Measurements from ENCODE around the gene GABBR1.

DNA sequence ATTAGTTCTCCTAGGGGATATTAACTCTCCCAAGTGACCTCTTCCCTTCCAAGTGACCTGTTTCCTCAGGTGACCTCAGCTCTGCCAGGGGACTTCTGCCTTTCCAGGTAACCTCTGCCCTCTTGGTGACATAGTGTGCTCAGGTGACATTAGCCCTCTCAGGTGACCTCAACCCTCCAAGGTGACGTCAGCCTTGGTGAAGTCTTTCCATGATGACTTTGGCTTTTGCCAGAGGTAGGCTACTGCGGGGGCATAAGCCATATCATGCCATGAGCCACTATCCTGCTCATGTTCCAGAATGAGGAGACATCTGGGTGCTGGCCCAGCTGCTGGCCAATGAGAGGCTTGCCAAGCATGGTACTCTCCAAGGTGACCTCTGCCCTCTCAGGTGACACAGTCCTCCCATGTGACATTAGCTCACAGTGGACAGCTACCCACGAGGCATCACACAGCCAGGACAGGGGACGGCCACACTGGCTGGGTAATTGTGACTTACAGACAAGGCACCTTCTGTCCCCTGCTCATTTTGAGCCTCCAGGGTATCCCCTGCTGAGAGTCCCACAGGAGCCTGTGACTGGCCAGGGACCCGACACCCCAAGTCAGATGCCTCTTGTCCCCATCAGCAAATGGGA is 104.6 kb downstream of the GABBR1 start:
- TF ChIP-seq EZH2 (IDR thresholded peaks at IDR 0.05; ENCODE audit: low read depth), result no peak
- TF ChIP-seq, protein P1, sequence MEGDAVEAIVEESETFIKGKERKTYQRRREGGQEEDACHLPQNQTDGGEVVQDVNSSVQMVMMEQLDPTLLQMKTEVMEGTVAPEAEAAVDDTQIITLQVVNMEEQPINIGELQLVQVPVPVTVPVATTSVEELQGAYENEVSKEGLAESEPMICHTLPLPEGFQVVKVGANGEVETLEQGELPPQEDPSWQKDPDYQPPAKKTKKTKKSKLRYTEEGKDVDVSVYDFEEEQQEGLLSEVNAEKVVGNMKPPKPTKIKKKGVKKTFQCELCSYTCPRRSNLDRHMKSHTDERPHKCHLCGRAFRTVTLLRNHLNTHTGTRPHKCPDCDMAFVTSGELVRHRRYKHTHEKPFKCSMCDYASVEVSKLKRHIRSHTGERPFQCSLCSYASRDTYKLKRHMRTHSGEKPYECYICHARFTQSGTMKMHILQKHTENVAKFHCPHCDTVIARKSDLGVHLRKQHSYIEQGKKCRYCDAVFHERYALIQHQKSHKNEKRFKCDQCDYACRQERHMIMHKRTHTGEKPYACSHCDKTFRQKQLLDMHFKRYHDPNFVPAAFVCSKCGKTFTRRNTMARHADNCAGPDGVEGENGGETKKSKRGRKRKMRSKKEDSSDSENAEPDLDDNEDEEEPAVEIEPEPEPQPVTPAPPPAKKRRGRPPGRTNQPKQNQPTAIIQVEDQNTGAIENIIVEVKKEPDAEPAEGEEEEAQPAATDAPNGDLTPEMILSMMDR (conservative IDR thresholded peaks at IDR 0.05), result no peak
